Endothelial cell of hepatic sinusoid (primary cell): Measurements from ENCODE around the gene NPEPPS.
"Not testable (repeated sequence)": the region's sequence is repeated elsewhere in the genome, so short reads cannot be mapped to it uniquely, and the experiment has no call there.

ENCODE experiments used
- in situ Hi-C: cut with HindIII; loops from 2 replicates; pipeline ENCODE4 v1.10.0; 2017; ENCODE audit warnings: low sequenced_read_pairs

Gene NPEPPS, protein sequence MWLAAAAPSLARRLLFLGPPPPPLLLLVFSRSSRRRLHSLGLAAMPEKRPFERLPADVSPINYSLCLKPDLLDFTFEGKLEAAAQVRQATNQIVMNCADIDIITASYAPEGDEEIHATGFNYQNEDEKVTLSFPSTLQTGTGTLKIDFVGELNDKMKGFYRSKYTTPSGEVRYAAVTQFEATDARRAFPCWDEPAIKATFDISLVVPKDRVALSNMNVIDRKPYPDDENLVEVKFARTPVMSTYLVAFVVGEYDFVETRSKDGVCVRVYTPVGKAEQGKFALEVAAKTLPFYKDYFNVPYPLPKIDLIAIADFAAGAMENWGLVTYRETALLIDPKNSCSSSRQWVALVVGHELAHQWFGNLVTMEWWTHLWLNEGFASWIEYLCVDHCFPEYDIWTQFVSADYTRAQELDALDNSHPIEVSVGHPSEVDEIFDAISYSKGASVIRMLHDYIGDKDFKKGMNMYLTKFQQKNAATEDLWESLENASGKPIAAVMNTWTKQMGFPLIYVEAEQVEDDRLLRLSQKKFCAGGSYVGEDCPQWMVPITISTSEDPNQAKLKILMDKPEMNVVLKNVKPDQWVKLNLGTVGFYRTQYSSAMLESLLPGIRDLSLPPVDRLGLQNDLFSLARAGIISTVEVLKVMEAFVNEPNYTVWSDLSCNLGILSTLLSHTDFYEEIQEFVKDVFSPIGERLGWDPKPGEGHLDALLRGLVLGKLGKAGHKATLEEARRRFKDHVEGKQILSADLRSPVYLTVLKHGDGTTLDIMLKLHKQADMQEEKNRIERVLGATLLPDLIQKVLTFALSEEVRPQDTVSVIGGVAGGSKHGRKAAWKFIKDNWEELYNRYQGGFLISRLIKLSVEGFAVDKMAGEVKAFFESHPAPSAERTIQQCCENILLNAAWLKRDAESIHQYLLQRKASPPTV

DNA sequence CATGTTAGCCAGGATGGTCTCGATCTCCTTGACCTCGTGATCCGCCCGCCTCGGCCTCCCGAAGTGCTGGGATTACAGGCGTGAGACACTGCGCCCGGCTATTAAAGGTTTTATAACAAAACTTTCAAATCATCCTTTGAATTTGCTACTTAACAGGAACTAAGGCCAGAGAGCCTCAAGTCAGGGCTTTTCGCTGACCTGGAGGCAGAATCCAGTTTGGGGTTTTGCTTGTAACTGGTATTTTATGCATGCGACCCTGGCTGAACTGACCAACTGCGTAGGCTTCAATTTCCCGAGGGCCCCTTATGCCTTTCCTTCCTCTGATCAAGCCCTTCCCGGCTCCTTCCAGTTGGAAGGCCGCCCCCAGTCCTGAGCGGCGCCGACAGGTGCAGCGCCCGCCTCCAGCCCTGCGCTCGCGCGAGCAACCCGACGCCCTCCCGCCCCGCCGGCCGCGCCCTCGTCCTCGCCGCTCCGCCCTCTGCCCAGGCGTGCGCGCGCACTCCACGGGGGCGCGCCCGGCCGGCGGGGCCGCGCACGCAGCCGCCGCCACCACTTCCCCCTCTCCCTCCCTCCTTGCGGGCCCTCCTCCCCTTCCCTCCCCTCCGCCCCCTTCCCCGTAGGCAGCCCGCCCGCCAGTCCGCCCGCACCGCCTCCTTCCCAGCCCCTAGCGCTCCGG is at the start of gene NPEPPS:
Gene NPEPPS, plus strand, starts transcription at position 552 of the 676 bp plus-strand sequence. CDS start 193 bp downstream, outside the sequence.
- in situ Hi-C loops, result not testable (repeated sequence)

DNA sequence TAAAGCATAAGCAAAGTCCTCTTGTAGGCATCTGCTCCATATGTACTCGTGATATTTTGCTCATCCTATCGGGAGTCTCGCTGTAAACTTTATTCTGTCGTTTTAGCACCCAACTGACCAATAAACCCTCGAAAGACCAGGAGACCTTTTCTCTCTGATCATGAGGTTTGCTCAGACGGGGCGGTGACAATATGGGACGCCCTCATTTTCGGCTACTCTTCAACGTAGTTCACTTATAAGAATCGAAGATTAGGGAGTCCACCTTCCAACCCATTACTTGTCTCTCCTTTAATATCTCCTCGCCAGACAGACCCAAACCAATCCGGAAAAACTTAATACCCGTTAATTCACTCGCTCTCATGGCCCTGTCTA is 39.1 kb upstream of the NPEPPS start:
- in situ Hi-C loops, result not testable (repeated sequence)

DNA sequence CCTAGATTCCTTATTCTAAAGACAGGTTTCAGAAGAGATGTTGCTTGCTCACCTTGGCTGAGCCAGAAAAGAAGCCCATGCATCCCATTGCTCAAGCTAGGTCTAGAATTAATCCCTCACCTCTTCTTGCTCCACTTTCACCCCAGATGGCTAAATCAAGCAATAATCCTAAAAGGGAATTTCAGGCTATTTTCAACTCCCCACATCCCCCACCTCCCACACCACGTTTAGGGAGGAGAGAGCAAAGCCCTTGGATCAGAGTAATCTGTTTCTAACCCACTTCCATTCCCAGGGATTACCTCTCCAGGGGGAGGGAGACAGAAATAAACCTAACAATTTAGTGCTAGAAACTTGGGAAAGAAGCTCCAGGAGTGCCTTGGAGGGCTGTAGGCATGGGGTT is 31.8 kb upstream of the NPEPPS start:
- in situ Hi-C loops, result not testable (repeated sequence)

DNA sequence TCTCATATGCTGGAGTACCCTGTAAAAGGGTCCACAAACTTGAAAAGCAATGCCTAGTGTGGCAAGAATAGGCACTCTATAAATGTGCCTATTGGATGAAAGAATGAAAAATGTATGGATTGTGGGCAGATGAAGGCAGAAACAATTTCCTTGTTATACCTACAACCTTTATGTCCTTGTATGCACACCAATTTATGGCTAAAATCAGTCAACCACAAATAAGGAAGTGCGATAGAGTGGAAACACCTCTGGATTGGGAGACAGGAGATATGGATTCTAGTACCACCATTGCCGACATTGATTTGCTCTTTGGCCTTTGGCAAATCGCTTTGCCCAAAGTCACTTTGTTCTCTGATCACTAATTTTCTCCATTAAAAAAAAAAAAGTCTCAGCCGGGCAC is 31.4 kb upstream of the NPEPPS start:
- in situ Hi-C loops, result not testable (repeated sequence)

DNA sequence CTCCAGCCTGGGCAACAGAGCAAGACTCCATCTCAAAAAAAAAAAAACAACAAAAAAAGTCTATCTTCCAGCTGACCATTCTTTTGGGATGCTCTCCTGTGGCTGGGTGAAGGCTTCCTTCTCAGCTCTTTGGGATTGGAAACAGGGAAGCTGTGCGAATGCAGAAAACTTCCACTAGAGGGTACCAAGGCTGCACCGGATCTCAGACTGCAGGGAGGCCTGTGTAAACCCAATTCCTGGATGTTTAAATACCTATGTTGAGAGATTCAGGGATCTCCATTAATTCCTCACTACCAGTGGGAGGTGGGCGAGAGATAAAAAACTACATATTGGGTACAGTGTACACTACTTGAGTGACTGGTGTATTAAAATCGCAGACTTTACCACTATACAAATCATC is 30.3 kb upstream of the NPEPPS start:
- in situ Hi-C loops, result not testable (repeated sequence)

DNA sequence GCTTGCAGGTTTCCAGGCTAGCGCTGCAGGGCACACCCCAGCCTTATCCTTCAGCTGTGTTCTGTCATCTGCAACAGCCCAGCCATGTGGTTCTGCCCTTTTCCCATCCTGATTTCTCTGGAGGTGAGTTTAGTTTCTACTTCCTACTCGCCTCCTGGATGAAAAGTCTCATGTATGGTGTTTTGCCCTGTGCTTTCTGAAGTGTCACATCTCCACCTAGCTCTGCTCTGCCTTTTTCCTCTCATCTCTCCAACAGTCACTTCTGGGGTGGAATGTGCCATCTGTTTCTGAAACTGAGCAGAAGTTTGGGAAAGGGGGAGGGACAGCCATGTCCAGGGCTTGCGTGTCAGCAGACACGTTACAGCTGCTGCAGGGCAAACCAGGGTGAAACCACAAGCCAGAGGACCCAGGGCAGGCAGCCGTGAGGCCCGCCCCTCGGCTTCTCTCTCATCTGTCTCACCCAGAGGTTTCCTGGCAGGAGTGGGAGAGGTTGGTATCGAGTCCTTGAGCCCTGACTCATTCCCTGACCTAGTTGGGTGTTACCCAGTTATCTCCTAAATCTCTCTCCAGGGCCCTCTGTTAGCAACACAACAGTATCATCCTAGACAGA is 28.7 kb upstream of the NPEPPS start:
- in situ Hi-C loops, result not testable (repeated sequence)

DNA sequence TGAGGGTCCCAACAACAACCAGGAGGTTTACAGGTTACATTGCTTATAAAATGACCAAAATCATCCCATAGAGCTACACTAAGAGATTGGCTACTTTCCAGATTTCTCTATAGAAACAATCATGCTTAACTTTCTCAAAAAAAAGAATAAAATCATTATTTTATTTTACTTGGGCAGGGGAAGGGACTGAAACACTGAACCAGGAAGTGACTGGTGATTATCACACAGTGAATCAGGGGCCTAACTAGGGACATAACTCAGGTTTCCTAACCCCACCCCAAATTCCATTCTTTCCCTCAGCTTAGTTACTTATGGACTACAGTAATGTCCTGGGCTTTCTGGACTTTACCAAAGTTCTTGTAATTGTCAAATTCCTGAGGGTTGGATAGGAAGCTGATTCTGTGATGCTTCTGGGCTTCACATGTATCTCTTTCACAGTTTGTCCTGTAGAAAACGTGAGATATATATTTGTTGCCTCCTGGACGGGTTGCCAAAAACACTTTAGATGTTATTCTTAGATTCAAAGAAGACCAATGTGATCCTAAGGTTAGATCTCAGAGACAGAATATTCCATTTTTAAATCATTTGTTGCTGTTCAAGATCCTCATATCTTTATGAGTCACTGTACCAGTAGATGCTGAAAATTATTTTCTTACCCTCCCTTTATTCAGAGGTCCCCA is 28.0 kb upstream of the NPEPPS start:
- in situ Hi-C loops, result not testable (repeated sequence)

DNA sequence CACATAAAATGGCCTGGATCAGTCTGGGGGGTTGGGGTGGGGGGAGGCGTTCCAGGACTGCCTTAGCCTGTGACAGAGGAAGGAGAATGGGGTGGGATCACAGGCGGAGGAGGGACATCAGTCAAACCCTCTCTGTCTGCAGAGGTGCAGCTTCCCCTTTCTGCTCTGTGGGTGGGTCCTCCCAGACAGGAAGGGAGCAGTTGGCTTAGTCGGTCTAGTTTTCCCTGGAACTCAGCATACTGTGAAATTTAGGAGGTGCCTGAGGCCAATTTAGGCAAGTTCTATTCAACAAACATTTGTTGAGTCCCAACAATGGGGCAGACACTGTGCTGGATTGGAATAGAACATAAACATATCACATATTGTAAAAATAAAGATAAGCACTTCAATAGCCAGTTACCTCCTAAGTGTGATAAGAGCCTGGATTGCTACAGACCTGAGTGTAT is 19.2 kb upstream of the NPEPPS start:
- in situ Hi-C loops, result not testable (repeated sequence)

DNA sequence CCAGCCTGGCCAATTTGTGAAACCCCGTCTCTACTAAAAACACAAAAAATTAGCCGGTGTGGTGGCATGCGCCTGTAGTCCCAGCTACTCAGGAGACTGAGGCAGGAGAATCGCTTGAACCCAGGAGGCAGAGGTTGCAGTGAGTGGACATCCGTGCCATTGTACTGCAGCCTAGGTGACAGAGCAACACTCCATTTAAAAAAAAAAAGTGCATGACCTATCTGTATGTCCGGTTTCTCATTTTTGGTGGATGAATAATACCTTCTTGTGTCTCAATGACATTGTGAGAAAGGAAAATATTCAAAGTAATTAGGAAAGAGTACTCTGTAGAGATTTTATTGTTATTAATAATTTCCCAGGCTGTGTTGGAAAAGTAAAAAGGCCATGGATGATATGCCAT is 17.6 kb upstream of the NPEPPS start:
- in situ Hi-C loops, result not testable (repeated sequence)

DNA sequence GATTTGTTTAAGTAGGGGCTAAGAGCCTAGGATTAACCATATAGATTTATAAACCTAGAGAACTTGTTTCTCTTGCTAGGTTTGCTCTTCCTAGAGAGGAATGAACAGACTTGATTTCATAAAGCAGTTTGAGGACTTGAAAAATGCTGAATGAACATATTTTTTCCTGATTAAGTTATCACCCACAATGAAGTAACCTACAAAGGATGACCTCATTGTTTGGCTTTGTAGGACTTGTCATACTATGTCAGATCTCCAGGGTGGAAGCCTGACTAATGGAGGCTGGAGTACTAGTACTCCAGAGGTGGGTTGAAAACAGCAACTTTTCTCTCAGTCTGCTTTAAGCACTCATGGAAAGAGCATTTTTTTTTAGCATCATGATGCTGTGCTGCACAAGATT is 12.0 kb upstream of the NPEPPS start:
- in situ Hi-C loops, result not testable (repeated sequence)

DNA sequence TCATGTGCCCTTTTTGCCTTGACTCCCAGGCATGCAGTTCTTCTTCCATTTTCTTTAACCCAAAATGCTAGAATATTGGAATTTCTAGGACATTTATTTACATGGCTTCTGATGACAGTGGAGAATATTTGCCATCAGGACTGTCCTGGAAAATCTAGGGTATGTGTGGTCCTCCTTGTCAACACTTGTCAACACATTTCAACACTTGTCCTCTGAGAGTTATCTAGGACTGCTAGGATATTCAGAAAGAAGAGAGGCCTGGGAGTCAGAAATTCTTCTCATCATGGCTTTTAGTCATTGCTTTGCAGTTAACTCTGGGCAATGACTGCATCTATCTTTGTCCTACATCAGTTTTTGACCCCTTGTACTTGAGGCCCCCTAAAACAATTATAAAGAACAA is 11.5 kb upstream of the NPEPPS start:
- in situ Hi-C loops, result not testable (repeated sequence)

DNA sequence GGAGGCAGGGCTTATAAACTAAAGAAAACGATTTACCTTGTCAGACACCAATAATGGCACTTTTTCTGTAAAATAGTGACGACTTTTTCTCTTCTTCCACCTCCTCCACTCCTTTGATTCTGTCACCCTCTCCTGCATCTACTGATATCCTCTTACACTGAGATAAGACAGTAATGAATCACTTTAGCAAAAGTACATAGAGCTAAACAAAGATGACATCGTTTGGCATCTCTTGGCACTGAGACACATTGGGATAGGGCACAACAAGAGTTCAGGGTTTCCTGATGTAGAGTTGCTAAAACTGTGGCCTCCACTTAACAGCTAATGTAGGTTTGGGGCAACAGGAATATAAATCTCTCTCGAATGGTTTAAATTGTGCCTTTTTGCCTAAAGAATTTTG is 10.6 kb upstream of the NPEPPS start:
- in situ Hi-C loops, result not testable (repeated sequence)

DNA sequence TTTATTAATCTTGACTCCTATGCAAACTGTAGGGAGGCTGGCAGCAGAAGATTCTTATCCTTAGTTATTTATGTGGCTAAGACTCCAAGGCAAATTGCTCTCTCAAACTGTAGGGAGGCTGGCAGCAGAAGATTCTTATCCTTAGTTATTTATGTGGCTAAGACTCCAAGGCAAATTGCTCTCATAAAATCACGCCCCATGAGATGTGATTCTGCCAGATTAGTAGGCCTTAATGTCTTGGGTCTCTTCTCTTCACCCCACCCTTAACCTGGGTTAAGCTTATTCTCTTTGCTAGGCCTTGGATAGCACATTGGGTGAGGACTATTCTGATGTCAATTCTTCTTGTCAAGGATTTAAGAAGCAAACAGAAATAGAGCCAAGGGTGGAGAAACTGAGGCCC is 9.5 kb upstream of the NPEPPS start:
- in situ Hi-C loops, result not testable (repeated sequence)

DNA sequence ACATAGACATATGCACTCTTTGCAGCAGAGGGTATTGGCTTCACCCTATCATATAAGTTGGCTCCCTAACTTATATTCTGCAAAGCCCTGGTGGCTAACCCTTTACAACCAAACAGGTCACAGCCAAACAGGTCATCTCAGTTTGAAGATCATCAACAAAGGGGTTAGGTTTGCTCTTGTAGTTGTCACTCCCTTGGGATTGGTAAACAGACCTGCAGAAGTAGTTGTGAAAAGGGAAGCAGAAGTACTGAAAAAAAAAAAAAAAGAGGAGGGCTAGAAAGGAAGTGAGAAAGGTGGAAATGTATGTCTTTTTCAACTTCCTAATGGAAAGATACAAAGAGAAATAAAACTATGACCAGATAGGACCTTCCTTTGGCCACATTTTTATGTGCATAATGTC is 8.6 kb upstream of the NPEPPS start:
- in situ Hi-C loops, result not testable (repeated sequence)

DNA sequence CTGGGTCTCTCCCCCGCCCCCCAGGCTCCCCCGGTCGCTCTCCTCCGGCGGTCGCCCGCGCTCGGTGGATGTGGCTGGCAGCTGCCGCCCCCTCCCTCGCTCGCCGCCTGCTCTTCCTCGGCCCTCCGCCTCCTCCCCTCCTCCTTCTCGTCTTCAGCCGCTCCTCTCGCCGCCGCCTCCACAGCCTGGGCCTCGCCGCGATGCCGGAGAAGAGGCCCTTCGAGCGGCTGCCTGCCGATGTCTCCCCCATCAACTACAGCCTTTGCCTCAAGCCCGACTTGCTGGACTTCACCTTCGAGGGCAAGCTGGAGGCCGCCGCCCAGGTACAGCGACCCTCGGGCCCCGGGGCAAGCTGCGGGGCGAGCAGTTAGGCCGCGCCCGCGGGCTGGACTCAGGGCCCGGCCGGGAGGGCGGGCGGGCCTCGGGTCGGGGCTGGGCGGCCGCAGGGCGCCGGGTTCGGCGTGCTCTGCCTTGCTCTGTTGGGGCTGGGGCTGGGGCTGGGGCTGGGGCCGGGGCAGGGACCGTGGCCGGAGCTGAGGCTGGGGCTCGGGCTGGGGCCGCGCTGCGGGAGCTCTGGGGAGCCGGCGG is 419 bp downstream of the NPEPPS start:
- in situ Hi-C loops, result not testable (repeated sequence)

DNA sequence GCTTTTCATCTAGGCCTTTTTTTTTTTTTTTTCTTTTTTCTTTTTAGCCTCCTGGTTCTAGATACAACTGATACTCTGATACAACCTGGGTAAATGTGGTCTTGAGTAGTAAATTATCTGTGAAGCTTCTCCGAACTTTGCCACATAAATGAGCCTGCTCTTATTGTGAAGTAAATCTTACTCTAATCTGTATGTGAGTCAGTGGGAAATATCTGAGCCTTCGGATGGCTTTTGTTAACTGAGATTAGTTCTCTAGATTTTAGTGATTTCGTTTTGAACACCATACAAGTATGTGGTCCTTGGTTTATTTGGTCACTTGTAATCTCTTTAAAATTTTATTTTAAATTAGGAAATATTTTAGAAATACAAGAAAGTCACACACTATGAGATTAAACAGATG is 8.2 kb downstream of the NPEPPS start:
- in situ Hi-C loops, result not testable (repeated sequence)

DNA sequence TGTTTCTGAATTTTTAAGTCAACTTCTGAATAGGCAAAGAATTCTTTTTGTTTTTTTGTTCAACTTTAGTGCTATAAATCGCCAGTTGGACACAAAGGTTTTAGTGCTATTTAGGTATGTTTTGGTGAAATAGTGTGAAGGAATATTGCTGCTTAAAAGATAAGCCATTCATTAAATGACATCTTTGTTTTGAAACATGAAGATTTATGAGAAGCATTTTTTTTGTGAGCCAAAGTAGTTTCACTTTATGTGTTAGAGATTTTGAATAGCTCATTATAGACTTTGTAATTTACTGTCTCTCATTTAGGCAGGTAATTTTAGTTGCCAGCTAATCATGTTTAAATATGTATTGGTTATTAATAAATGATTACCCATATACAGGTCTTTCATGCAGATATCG is 10.8 kb downstream of the NPEPPS start:
- in situ Hi-C loops, result not testable (repeated sequence)

DNA sequence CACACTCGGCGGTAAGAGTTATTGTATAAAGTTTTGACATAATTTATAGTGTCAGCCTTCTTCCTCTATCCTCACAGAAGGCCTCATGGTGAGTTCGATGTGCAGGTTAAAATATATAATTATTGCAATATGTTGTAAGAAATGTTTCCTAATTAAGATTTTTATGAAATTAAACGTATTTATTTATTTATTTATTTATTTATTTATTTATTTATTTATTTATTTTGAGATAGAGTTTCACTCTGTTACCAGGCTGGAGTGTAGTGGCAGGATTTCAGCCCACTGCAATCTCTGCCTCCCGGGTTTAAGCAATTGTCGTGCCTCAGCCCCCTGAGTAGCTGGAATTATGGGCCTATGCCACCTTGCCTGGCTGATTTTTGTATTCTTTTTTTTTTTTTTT is 13.4 kb downstream of the NPEPPS start:
- in situ Hi-C loops, result not testable (repeated sequence)

DNA sequence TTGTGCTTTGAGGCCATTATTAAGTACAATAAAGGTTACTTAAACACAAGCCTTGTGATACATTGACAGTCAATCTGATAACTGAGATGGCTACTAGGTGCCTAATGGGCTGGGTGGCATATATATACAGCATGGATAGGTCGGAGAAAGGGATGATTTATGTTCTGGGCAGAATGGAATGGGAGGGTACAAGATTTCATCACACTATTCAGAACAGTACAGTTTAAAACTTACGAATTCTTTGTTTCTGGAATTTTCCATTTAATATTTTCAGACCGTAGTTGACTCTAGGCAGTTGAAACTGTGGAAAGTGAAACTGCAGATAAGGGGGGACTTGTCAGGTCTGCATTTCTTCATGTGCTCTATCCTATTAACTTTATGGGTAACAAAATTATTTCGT is 23.8 kb downstream of the NPEPPS start:
- in situ Hi-C loops, result not testable (repeated sequence)

DNA sequence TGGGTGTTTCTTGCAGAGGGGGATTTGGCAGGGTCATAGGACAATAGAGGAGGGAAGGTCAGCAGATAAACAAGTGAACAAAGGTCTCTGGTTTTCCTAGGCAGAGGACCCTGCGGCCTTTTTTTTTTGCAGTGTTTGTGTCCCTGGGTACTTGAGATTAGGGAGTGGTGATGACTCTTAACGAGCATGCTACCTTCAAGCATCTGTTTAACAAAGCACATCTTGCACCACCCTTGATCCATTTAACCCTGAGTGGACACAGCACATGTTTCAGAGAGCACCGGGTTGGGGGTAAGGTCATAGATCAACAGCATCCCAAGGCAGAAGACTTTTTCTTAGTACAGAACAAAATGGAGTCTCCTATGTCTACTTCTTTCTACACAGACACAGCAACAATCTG is 25.2 kb downstream of the NPEPPS start:
- in situ Hi-C loops, result not testable (repeated sequence)
